ENCODE results near the gene ACSF2. TPM values are rescaled to one million over a fixed set of nuclear protein-coding genes. Genes with fewer than 3 reads are reported as not detected.
A peak's percentile ranks its signal among the peaks of the same experiment; 100 is the strongest.

Gene ACSF2
- total and polyA plus RNA-seq, 2 of the 13 experiments (the other 11 are each of a cell fraction or from before 2014, with no cell fraction given) = 87.3 to 109 TPM

GRCh38 chr17:50476545-50477315, 50.7 kb downstream of the ACSF2 start (continued):
- TF ChIP-seq MAZ (IDR thresholded peaks at IDR 0.05; ENCODE audit: borderline replicate concordance, low read depth, low read length) (no peak), MAZ (CRISPR knock-in tag; IDR thresholded peaks at IDR 0.05; ENCODE audit: low read depth) (0 out of 2 replicates have a peak, but pooled peaks have one; percentile 32), MLX (CRISPR knock-in tag; IDR thresholded peaks at IDR 0.05) (no peak), MIER2 (CRISPR knock-in tag; IDR thresholded peaks at IDR 0.05) (no peak), NFE2L1 (CRISPR knock-in tag; IDR thresholded peaks at IDR 0.05; ENCODE audit: borderline replicate concordance) (no peak), HDAC1 (CRISPR knock-in tag; IDR thresholded peaks at IDR 0.05) (peak; percentile 47; the same call in 1 of the 2 replicates), GZF1 (CRISPR knock-in tag; IDR thresholded peaks at IDR 0.05) (no peak), ZNF616 (CRISPR knock-in tag; IDR thresholded peaks at IDR 0.05; ENCODE audit: low read depth) (no peak), TIGD3 (CRISPR knock-in tag; IDR thresholded peaks at IDR 0.05; ENCODE audit: borderline replicate concordance) (peak; percentile 73; the same call in 1 of the 2 replicates), NCOA1 (CRISPR knock-in tag; IDR thresholded peaks at IDR 0.05) (no peak), TSC22D2 (CRISPR knock-in tag; IDR thresholded peaks at IDR 0.05; ENCODE audit: borderline replicate concordance) (no peak), THAP11 (CRISPR knock-in tag; IDR thresholded peaks at IDR 0.05) (0 out of 2 replicates have a peak, but pooled peaks have one; percentile 31), ZNF335 (CRISPR knock-in tag; IDR thresholded peaks at IDR 0.05) (0 out of 2 replicates have a peak, but pooled peaks have one; percentile 44), ZNF543 (CRISPR knock-in tag; IDR thresholded peaks at IDR 0.05) (no peak), DNMT3B (CRISPR knock-in tag; conservative IDR thresholded peaks at IDR 0.05) (no peak), ZNF501 (CRISPR knock-in tag; IDR thresholded peaks at IDR 0.05) (peak; percentile 35; the same call in 1 of the 2 replicates), ZNF460 (CRISPR knock-in tag; IDR thresholded peaks at IDR 0.05; ENCODE audit: borderline replicate concordance) (no peak), ZNF777 (CRISPR knock-in tag; IDR thresholded peaks at IDR 0.05) (no peak), SIX1 (CRISPR knock-in tag; IDR thresholded peaks at IDR 0.05; ENCODE audit: borderline replicate concordance) (no peak), SUZ12 (IDR thresholded peaks at IDR 0.05; ENCODE audit: low read depth, low read length) (no peak), HIVEP1 (CRISPR knock-in tag; IDR thresholded peaks at IDR 0.05) (0 out of 2 replicates have a peak, but pooled peaks have one; percentile 16), ZNF44 (CRISPR knock-in tag; IDR thresholded peaks at IDR 0.05) (no peak; the same call in 1 of the 2 replicates), SMYD3 (CRISPR knock-in tag; IDR thresholded peaks at IDR 0.05) (no peak), TCF7L2 (IDR thresholded peaks at IDR 0.05; ENCODE audit: low read depth, low read length) (no peak), FOXA1 (IDR thresholded peaks at IDR 0.05) (no peak), FOXA1 (CRISPR knock-in tag; IDR thresholded peaks at IDR 0.05) (peak; percentile 9; the same call in 1 of the 2 replicates), RXRB (CRISPR knock-in tag; IDR thresholded peaks at IDR 0.05; ENCODE audit: borderline replicate concordance) (peak; percentile 64; the same call in 1 of the 2 replicates), CSRNP1 (CRISPR knock-in tag; IDR thresholded peaks at IDR 0.05) (no peak), FOXC1 (CRISPR knock-in tag; IDR thresholded peaks at IDR 0.05; ENCODE audit: borderline replicate concordance) (no peak; the same call in 1 of the 2 replicates), HNRNPH1 (optimal IDR thresholded peaks at IDR 0.05; ENCODE audit: low read depth, low read length) (no peak)

Measured in HepG2 (cell line).